PC-9 (cell line): ENCODE measurements around the gene SRBD1. TPM values are rescaled to one million over a fixed set of nuclear protein-coding genes. Genes with fewer than 3 reads are reported as not detected.
"Not testable (repeated sequence)": the region's sequence is repeated elsewhere in the genome, so short reads cannot be mapped to it uniquely, and the experiment has no call there.

Source experiments
- BruUV-seq: library from RNA; stranded (reverse); fragments of 400-500 nt; replicated peaks from 2 replicates; lab custom pipeline; 2021; lab: Mats Ljungman, UMichigan
- CTCF ChIA-PET: fragments of 300-600 bp; sonication (Branson Sonifier 250); formaldehyde crosslinking; loops from one replicate; lab custom pipeline; 2022; ENCODE audit warnings: antibody characterized with exemption; lab: Charles Lee
- POLR2A ChIA-PET: fragments of 300-600 bp; sonication (Branson Sonifier 250); formaldehyde crosslinking; loops from one replicate; lab custom pipeline; 2022; ENCODE audit warnings: antibody characterized with exemption; ENCODE audit not compliant: unreplicated experiment; lab: Charles Lee
- DNase-seq, 2 experiments: peaks; one replicate each; pipeline versions ENCODE4 v3.0.0 to v3.0.0-alpha.2; 2015 to 2022; ENCODE audit warnings: mixed read lengths in 1 of 2
- H2AFZ ChIP-seq: fragments of 200-600 bp; sonication (generic); 2 replicates; pipeline ENCODE4 v1.8.1; 2017; ENCODE audit warnings: antibody characterized with exemption
- H3F3A ChIP-seq: fragments of 200-600 bp; sonication (generic); 2 replicates; pipeline ENCODE4 v1.8.1; 2017; ENCODE audit warnings: antibody characterized with exemption, mild to moderate bottlenecking, low read depth; ENCODE audit not compliant: insufficient read depth
- H3K27ac ChIP-seq: fragments of 200-600 bp; sonication (generic); 2 replicates; pipeline ENCODE4 v1.6.1; 2016; ENCODE audit warnings: mixed run types
- H3K27me3 ChIP-seq: fragments of 200-600 bp; sonication (generic); 2 replicates; pipeline ENCODE4 v1.6.1; 2016; ENCODE audit warnings: low read depth, mixed run types; ENCODE audit not compliant: insufficient read depth
- H3K36me3 ChIP-seq: fragments of 200-600 bp; sonication (generic); 2 replicates; pipeline ENCODE4 v1.6.1; 2016; ENCODE audit warnings: low read depth, mixed run types
- H3K4me1 ChIP-seq: fragments of 200-600 bp; sonication (generic); replicated peaks from 2 replicates; pipeline ENCODE4 v1.6.1; 2016; ENCODE audit warnings: mixed run types; ENCODE audit not compliant: insufficient read depth
- H3K4me2 ChIP-seq: fragments of 200-600 bp; sonication (generic); 2 replicates; pipeline ENCODE4 v1.6.1; 2017; ENCODE audit warnings: mixed run types
- H3K4me3 ChIP-seq: fragments of 200-600 bp; sonication (generic); 2 replicates; pipeline ENCODE4 v1.6.1; 2016; ENCODE audit warnings: mixed run types
- H3K79me2 ChIP-seq: fragments of 200-600 bp; sonication (generic); 2 replicates; pipeline ENCODE4 v1.6.1; 2017; ENCODE audit warnings: low read depth, mixed run types
- H3K9me2 ChIP-seq: fragments of 200-600 bp; sonication (generic); 2 replicates; pipeline ENCODE4 v1.8.1; 2017; ENCODE audit warnings: mild to moderate bottlenecking; ENCODE audit not compliant: insufficient read depth
- H3K9me3 ChIP-seq: fragments of 200-600 bp; sonication (generic); 2 replicates; pipeline ENCODE4 v1.8.1; 2016; ENCODE audit warnings: low read depth; ENCODE audit not compliant: insufficient read depth
- H4K20me1 ChIP-seq: fragments of 200-600 bp; sonication (generic); 2 replicates; pipeline ENCODE4 v1.8.1; 2017; ENCODE audit not compliant: insufficient read depth
- EZH2 ChIP-seq: fragments of 200-600 bp; sonication (generic); IDR thresholded peaks from 2 replicates; pipeline ENCODE4 v1.8.0; 2017; ENCODE audit warnings: antibody characterized with exemption, low read depth
- intact Hi-C: fragments of 100-400 bp; cut with micrococcal nuclease; formaldehyde crosslinking; loops from one replicate; pipeline ENCODE4 v1.10.0; 2022; ENCODE audit not compliant: unreplicated experiment
- total RNA-seq: library from RNA; stranded (reverse); gene quantifications from 2 replicates; pipeline ENCODE4 v1.2.3, GENCODE V29; 2021
- TF ChIP-seq, protein P1 (sequence below): fragments of 200-600 bp; sonication (generic); conservative IDR thresholded peaks from 2 replicates; pipeline ENCODE4 v1.6.1; 2017; ENCODE audit warnings: mixed run types, antibody characterized with exemption, mild to moderate bottlenecking, moderate library complexity

SRBD1 gene
- total RNA-seq, 1 experiment from 2014 or later, result 17.8 TPM

DNA sequence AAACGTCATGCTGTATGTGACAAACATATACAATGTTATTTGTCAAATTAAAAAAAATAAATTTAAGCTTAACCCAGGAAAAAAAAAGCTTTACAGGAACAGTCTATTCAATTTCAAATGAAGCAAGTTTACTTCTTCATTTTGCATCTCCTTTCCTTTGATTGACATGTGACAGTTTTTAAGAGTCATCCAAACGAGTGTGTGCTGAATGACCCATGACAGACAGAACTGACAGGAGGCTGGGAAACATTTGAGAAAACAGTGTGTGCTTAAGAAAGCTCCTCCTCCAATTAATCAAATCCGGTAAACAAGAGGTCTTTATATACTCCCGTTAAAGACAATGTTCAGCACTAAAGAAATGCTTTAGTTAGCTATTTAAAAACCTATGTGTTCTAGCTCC, 177.7 kb downstream of the SRBD1 start:
- Histone ChIP-seq H3K27me3 (no peaks in the 10 kb centered on the region), H3F3A (no peaks in the 10 kb centered on the region), H3K9me3 (no peaks in the 10 kb centered on the region; the same call in 1 of the 2 replicates), H3K4me3 (no peak overlapping the region), H4K20me1 (no peaks in the 10 kb centered on the region), H3K36me3 (no peaks in the 10 kb centered on the region), H3K9me2 (no peaks in the 10 kb centered on the region), H3K4me1 (no peaks in the 10 kb centered on the region), H3K27ac (no peak overlapping the region), H2AFZ (no peak overlapping the region), H3K4me2 (no peak overlapping the region), H3K79me2 (0 out of 2 replicates have a peak, but pooled peaks cover 6% of the 10 kb centered on the region)
- intact Hi-C loops, result no loop called here
- TF ChIP-seq, protein P1, sequence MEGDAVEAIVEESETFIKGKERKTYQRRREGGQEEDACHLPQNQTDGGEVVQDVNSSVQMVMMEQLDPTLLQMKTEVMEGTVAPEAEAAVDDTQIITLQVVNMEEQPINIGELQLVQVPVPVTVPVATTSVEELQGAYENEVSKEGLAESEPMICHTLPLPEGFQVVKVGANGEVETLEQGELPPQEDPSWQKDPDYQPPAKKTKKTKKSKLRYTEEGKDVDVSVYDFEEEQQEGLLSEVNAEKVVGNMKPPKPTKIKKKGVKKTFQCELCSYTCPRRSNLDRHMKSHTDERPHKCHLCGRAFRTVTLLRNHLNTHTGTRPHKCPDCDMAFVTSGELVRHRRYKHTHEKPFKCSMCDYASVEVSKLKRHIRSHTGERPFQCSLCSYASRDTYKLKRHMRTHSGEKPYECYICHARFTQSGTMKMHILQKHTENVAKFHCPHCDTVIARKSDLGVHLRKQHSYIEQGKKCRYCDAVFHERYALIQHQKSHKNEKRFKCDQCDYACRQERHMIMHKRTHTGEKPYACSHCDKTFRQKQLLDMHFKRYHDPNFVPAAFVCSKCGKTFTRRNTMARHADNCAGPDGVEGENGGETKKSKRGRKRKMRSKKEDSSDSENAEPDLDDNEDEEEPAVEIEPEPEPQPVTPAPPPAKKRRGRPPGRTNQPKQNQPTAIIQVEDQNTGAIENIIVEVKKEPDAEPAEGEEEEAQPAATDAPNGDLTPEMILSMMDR, result no peak
- no peak for TF ChIP-seq EZH2
- ChIA-PET POLR2A (no interaction called here), CTCF (no interaction called here)
- BruUV-seq, result no TSS peak
- no peak for DNase-seq

DNA sequence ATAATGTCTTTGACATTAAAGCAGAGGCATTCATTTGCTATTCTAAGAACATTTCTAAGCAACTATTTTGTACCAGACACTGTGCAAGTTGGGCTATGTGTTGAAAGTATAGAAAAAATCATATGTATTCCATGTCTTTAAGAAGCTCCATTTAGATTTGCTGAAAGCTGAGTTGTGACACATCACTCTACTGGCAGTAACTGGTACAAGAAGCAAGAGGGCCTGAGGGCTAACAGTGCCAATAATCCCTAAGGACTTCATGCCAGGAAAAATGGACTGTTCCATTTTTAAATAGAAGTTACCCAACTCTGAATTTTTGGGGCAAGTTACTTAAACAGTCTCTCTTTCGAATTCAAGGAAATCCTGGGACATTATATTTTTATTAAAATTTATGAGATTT, 178.7 kb downstream of the SRBD1 start:
- Histone ChIP-seq H3F3A (no peaks in the 10 kb centered on the region), H3K9me2 (no peaks in the 10 kb centered on the region), H3K4me2 (no peak overlapping the region), H3K4me1 (no peaks in the 10 kb centered on the region), H2AFZ (no peak overlapping the region), H3K27me3 (no peaks in the 10 kb centered on the region), H3K36me3 (no peaks in the 10 kb centered on the region), H3K4me3 (no peak overlapping the region), H3K9me3 (no peaks in the 10 kb centered on the region; the same call in 1 of the 2 replicates), H3K27ac (no peak overlapping the region), H4K20me1 (no peaks in the 10 kb centered on the region), H3K79me2 (0 out of 2 replicates have a peak, but pooled peaks cover 6% of the 10 kb centered on the region)
- no peak for DNase-seq
- no peak for TF ChIP-seq EZH2
- TF ChIP-seq, protein P1, result no peak
- no TSS peak for BruUV-seq
- intact Hi-C loops, result no loop called here
- ChIA-PET POLR2A (interaction anchor here (0.6 kb wide), 1 partner anchor 11 kb away, joined by 3 read pairs; no protein-coding TSS in a partner anchor), CTCF (no interaction called here)

DNA sequence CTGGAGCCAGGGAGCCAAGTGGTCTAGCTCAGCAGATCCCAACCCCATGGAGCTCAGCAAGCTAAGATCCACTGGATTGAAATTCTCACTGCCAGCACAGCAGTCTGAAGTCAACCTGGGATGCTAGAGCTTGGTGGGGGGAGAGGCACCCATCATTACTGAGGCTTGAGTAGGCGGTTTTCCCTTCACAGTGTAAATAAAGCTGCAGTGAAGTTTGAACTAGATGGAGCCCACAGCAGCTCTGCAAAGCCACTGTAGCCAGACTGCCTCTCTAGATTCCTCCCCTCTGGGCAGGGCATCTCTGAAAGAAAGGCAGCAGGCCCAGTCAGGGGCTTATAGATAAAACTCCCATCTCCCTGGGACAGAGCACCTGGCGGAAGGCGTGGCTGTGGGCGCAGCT, 185.0 kb downstream of the SRBD1 start:
- H3K27me3 ChIP-seq, DNase-seq, H3K9me3 ChIP-seq, H3K9me2 ChIP-seq, H3K4me3 ChIP-seq, H3K4me1 ChIP-seq, H3K79me2 ChIP-seq, intact Hi-C loops, H3K4me2 ChIP-seq, H2AFZ ChIP-seq, H3K27ac ChIP-seq, H3K36me3 ChIP-seq, BruUV-seq, CTCF ChIA-PET, H3F3A ChIP-seq, H4K20me1 ChIP-seq: not testable (repeated sequence)
- POLR2A ChIA-PET, result interaction anchor here (0.7 kb wide), 1 partner anchor 142 kb away, joined by 3 read pairs; no protein-coding TSS in a partner anchor

- Histone ChIP-seq H3K9me3 (no peaks in the 10 kb centered on the region), H3K36me3 (no peaks in the 10 kb centered on the region), H2AFZ (no peak overlapping the region), H4K20me1 (no peaks in the 10 kb centered on the region), H3K4me2 (no peak overlapping the region), H3K27me3 (no peaks in the 10 kb centered on the region), H3K9me2 (no peaks in the 10 kb centered on the region), H3K27ac (no peak overlapping the region), H3K79me2 (no peaks in the 10 kb centered on the region), H3F3A (no peaks in the 10 kb centered on the region), H3K4me3 (no peak overlapping the region), H3K4me1 (no peaks in the 10 kb centered on the region)
- ChIA-PET POLR2A (no interaction called here), CTCF (no interaction called here)
- no peak for TF ChIP-seq EZH2
- TF ChIP-seq, protein P1, result no peak
- BruUV-seq, result no TSS peak
- no peak for DNase-seq
- intact Hi-C loops, result no loop called here
Measured at GRCh38 chr2:45422921-45423320, 188.1 kb downstream of the SRBD1 start.
